Astrocyte (in vitro differentiated cells and primary cell): ENCODE results near the gene HES6.

Source experiments
- EZH2 ChIP-seq: IDR thresholded peaks from 2 replicates; pipeline ENCODE4 v1.6.1; 2012; ENCODE audit warnings: mild to moderate bottlenecking, low read length, inconsistent platforms; ENCODE audit not compliant: insufficient read depth
- TF ChIP-seq, protein P1 (sequence below): IDR thresholded peaks from 2 replicates; pipeline ENCODE4 v1.5.1; 2011; ENCODE audit warnings: low read depth, mild to moderate bottlenecking, inconsistent platforms, low read length, moderate library complexity; ENCODE audit not compliant: insufficient read depth

DNA sequence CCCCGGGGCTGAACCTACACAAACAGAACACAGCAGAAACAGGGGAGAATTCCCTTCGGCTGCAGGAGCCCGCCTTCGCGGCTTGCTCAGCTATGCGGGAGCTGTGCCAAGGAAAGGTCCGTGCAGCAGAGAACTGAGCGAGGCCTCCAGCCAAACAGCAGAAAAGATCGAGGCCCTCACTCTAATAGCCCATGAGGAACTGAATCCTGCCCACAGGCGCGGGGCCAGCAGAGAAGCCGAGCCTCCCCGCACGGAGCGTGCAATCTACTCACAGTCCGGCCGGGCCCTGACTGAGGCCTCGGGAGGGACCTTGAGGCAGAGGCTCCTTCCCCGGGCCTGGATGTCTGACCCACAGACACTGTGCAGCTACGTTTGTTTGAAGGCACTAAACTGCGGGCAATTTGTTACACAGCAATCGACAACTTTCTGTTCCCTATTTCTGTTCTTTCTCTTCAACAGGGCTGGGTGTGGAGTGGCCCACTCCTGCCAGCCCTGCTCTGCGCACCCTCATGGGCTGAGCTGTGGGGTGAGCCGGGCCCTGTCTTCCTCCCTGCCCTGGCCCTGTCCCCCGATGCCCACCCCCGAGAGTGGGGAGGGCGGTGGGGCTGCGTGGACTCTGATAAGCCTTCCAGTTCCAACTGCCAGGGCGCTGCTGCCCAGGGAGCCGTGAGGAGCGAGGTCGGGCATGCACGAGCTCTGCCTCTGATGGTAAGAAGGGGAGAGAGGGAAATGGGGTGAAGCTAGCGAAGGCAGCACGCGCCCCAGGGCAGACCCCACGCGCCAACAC, 13.7 kb downstream of the HES6 start:
- TF ChIP-seq, protein P1, sequence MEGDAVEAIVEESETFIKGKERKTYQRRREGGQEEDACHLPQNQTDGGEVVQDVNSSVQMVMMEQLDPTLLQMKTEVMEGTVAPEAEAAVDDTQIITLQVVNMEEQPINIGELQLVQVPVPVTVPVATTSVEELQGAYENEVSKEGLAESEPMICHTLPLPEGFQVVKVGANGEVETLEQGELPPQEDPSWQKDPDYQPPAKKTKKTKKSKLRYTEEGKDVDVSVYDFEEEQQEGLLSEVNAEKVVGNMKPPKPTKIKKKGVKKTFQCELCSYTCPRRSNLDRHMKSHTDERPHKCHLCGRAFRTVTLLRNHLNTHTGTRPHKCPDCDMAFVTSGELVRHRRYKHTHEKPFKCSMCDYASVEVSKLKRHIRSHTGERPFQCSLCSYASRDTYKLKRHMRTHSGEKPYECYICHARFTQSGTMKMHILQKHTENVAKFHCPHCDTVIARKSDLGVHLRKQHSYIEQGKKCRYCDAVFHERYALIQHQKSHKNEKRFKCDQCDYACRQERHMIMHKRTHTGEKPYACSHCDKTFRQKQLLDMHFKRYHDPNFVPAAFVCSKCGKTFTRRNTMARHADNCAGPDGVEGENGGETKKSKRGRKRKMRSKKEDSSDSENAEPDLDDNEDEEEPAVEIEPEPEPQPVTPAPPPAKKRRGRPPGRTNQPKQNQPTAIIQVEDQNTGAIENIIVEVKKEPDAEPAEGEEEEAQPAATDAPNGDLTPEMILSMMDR: no peak
- TF ChIP-seq EZH2: no peak
